CD4-positive, alpha-beta T cell (primary cell): ENCODE results near the gene ALAS1. TPM values are rescaled to one million over a fixed set of nuclear protein-coding genes. Genes with fewer than 3 reads are reported as not detected.

Experiments
- ATAC-seq: fragments of 200-7000 bp; cut with Tn5 transposase; one replicate; pipeline ENCODE4 v1.10.0; 2022; ENCODE audit warnings: mild to moderate bottlenecking; ENCODE audit not compliant: poor library complexity
- CTCF ChIA-PET: fragments of 350-600 bp; sonication (Branson Sonifier 250); formaldehyde crosslinking; loops from one replicate; lab custom pipeline; 2021; ENCODE audit warnings: antibody characterized with exemption, inconsistent platforms; lab: Charles Lee
- POLR2A ChIA-PET: fragments of 350-600 bp; sonication (Branson Sonifier 250); formaldehyde crosslinking; loops from one replicate; lab custom pipeline; 2021; ENCODE audit warnings: antibody characterized with exemption, inconsistent platforms; lab: Charles Lee
- DNase-seq, 14 experiments: peaks; one replicate each; pipeline ENCODE4 v3.0.0-alpha.2; 2013 to 2020; ENCODE audit warnings: mixed read lengths in 2 of 14
- H3K27ac ChIP-seq, 2 donors: one replicate each; pipeline versions ENCODE4 v1.5.1 to v1.7.0; 2013; ENCODE audit warnings: low read length in 2 of 2, low read depth in 1 of 2, mild to moderate bottlenecking in 1 of 2
- H3K27me3 ChIP-seq, 2 experiments: 1 replicate in 1 of 2; 2 replicates in 1 of 2; pipeline versions ENCODE4 v1.6.1 to v1.7.0; 2013; ENCODE audit warnings: low read length in 2 of 2, control low read depth in 1 of 2, mild to moderate bottlenecking in 1 of 2, moderate library complexity in 1 of 2; ENCODE audit not compliant: insufficient read depth in 2 of 2, control insufficient read depth in 1 of 2
- H3K36me3 ChIP-seq: one replicate; pipeline ENCODE4 v1.6.1; 2013; ENCODE audit warnings: low read length, control low read depth; ENCODE audit not compliant: insufficient read depth
- H3K4me1 ChIP-seq: one replicate; pipeline ENCODE4 v1.6.1; 2013; ENCODE audit warnings: low read length, control low read depth; ENCODE audit not compliant: insufficient read depth
- H3K4me3 ChIP-seq: one replicate; pipeline ENCODE4 v1.5.1; 2013; ENCODE audit warnings: mild to moderate bottlenecking, low read length, moderate library complexity
- H3K9me3 ChIP-seq, 2 experiments: 1 replicate in 1 of 2; 2 replicates in 1 of 2; pipeline versions ENCODE4 v1.6.1 to v1.7.0; 2013; ENCODE audit warnings: low read length in 2 of 2, mild to moderate bottlenecking in 2 of 2, control low read depth in 1 of 2, moderate library complexity in 1 of 2; ENCODE audit not compliant: control insufficient read depth in 1 of 2, insufficient read depth in 1 of 2
- H3K27ac Mint-ChIP-seq: one replicate; pipeline ENCODE4 v1.8.0; 2020; ENCODE audit warnings: mixed read lengths
- H3K27me3 Mint-ChIP-seq: one replicate; pipeline ENCODE4 v1.8.0; 2021; ENCODE audit warnings: mixed read lengths
- H3K36me3 Mint-ChIP-seq: one replicate; pipeline ENCODE4 v1.8.0; 2021; ENCODE audit warnings: low read depth, mixed read lengths
- H3K4me1 Mint-ChIP-seq: one replicate; pipeline ENCODE4 v1.8.0; 2021; ENCODE audit warnings: low read depth, mixed read lengths
- H3K4me3 Mint-ChIP-seq: one replicate; pipeline ENCODE4 v1.8.0; 2020; ENCODE audit warnings: mild to moderate bottlenecking, mixed read lengths
- H3K9me3 Mint-ChIP-seq: one replicate; pipeline ENCODE4 v1.8.0; 2020; ENCODE audit warnings: mixed read lengths
- intact Hi-C, 2 experiments: fragments of 100-400 bp; cut with DNase I in 1 of 2; cut with micrococcal nuclease in 1 of 2; formaldehyde crosslinking; loops; one replicate each; pipeline versions ENCODE4 v1.15.1 to v1.9.0; 2023 to 2025; cut with DNase I, micrococcal nuclease
- total RNA-seq, 174 experiments: library from RNA in 2 of 174; stranded (reverse) in 2 of 174; gene quantifications; one replicate each; pipeline ENCODE4 v1.2.3 and lab custom pipeline; 2021 to 2026
- TF ChIP-seq, protein P1 (sequence below): fragments of 200-600 bp; IDR thresholded peaks from one replicate; pipeline ENCODE4 v1.8.0; 2022; ENCODE audit warnings: antibody characterized with exemption, mild to moderate bottlenecking

The ALAS1 gene
- total RNA-seq, 2 experiments from 2014 or later: 6.0 to 7.0 TPM

DNA sequence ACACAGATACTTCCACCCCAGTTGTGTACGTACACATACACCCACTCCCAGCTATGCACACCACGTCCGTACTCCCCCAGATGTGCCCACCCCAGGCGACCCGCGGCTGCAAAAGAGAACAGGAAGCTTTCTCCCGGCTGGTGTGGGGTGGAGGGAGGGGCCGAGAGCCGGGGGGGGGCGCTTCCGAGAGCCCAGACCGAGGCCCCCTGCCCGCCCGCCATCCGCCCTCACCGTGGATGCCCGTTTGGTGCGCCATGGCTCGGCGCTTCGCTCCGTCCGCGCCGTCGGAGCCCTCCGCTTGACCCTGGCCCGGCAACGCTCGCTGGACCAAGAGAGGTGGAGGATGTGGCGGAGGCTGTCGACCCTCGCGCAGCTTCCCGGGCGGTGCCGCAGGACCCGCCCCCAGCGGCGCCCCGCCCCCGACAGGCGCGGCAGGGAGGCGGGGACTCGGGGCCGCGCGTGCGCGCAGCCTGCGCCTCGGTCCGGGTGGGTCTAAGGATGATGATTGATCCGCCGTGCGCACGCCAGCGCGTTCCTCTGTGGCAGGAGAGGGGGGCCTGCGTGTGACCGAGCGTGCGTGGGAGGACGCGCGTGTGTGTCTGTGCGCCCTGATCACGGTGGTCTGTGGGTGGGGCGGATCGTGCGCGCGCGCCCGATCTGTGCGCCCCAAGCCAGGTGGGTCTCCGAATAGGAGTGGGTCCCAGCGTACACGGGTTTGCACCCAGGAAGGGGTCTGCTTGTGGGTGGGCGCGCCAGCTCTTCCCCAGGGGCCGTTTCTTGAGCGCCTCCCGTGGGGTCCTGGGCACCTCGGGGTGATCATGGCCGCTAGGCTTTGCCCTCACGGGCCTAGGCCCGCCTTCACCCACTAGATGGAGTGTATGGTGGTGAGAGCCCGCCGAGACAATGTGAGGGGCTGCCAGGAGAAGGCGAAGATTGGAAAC lies 41.1 kb downstream of the ALAS1 start, which contains the start of gene TWF2:
Gene TWF2 (minus strand): TSS at position 398 of the 941 bp plus-strand sequence. CDS start 142 bp downstream, at position 256.
- peak within 1 kb of the TSS; percentile 99 for H3K27ac Mint-ChIP-seq

GRCh38 chr3:52240059-52240885 lies 42.3 kb downstream of the ALAS1 start:
- ATAC-seq: peak; percentile 33

More for the DNA sequence above, 41.1 kb downstream of the ALAS1 start, which contains the start of gene TWF2:
- Histone ChIP-seq H3K36me3 (peaks cover 15% of the 10 kb centered on the region), H3K27me3 (no peaks in the 10 kb centered on the region), H3K9me3 (no peaks in the 10 kb centered on the region), H3K27ac (peak within 1 kb of the TSS; percentile 81 to 95), H3K4me1 (peaks cover 80% of the 10 kb centered on the region), H3K4me3 (peak within 1 kb of the TSS; percentile 99)
- Mint-ChIP-seq H3K9me3 (no peaks in the 10 kb centered on the region), H3K4me3 (peak within 1 kb of the TSS; percentile 99), H3K36me3 (peaks cover 41% of the 10 kb centered on the region), H3K4me1 (peaks cover 86% of the 10 kb centered on the region), H3K27me3 (no peaks in the 10 kb centered on the region)
- intact Hi-C loops: loop anchor here (1.0 to 5.0 kb wide), 8 partner anchors 14 to 168 kb away; partner anchors contain the start of gene WDR82 (in 1 of the 2)
- TF ChIP-seq, protein P1, sequence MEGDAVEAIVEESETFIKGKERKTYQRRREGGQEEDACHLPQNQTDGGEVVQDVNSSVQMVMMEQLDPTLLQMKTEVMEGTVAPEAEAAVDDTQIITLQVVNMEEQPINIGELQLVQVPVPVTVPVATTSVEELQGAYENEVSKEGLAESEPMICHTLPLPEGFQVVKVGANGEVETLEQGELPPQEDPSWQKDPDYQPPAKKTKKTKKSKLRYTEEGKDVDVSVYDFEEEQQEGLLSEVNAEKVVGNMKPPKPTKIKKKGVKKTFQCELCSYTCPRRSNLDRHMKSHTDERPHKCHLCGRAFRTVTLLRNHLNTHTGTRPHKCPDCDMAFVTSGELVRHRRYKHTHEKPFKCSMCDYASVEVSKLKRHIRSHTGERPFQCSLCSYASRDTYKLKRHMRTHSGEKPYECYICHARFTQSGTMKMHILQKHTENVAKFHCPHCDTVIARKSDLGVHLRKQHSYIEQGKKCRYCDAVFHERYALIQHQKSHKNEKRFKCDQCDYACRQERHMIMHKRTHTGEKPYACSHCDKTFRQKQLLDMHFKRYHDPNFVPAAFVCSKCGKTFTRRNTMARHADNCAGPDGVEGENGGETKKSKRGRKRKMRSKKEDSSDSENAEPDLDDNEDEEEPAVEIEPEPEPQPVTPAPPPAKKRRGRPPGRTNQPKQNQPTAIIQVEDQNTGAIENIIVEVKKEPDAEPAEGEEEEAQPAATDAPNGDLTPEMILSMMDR: peak; percentile 63
- CTCF ChIA-PET: interaction anchor here (0.9 to 3.9 kb wide), 7 partner anchors 10 to 265 kb away, joined by 3 to 19 read pairs (median 4); partner anchors contain the start of genes ABHD14B, GLYCTK and WDR82
- POLR2A ChIA-PET: interaction anchor here (0.8 to 17.5 kb wide), 16 partner anchors 14 to 243 kb away, joined by 3 to 293 read pairs (median 6); partner anchors contain the start of genes DUSP7, PPM1M, TLR9 and WDR82
- ATAC-seq (peak; percentile 79), DNase-seq (peak; percentile 69 to 93 (median 84))

More at GRCh38 chr3:52240059-52240885, 42.3 kb downstream of the ALAS1 start:
- Histone ChIP-seq H3K4me3 (peak overlapping the region; percentile 99), H3K27me3 (no peaks in the 10 kb centered on the region), H3K36me3 (peaks cover 4% of the 10 kb centered on the region), H3K9me3 (no peaks in the 10 kb centered on the region), H3K27ac (peak overlapping the region; percentile 37 to 95), H3K4me1 (peaks cover 80% of the 10 kb centered on the region)
- peak overlapping the region; percentile 99 for H3K4me3 Mint-ChIP-seq
- ChIA-PET POLR2A (interaction anchor here (0.6 to 17.5 kb wide), 14 partner anchors 13 to 245 kb away, joined by 3 to 293 read pairs (median 4); partner anchors contain the start of genes GLYCTK, PPM1M, RPL29 and WDR82), CTCF (interaction anchor here (0.6 to 2.8 kb wide), 13 partner anchors 9 to 77 kb away, joined by 3 to 16 read pairs (median 5); partner anchors contain the start of genes GLYCTK and WDR82)
- no peaks in the 10 kb centered on the region for H3K9me3 Mint-ChIP-seq
- H3K4me1 Mint-ChIP-seq: peaks cover 87% of the 10 kb centered on the region
- H3K27me3 Mint-ChIP-seq: no peaks in the 10 kb centered on the region
- peak in 11 of 14 experiments; percentile 34 to 82 (median 51) for DNase-seq
- TF ChIP-seq, protein P1: no peak
- intact Hi-C loops: no loop called here
- peak overlapping the region; percentile 99 for H3K27ac Mint-ChIP-seq
- H3K36me3 Mint-ChIP-seq: peaks cover 29% of the 10 kb centered on the region
